GM13976 (cell line): Measurements from ENCODE around the gene PSMB1.

Experiments used
- DNase-seq: peaks from one replicate; pipeline ENCODE4 v3.0.0; 2012; ENCODE audit warnings: low spot score
- CTCF ChIP-seq: IDR thresholded peaks from 2 replicates; pipeline ENCODE4 v1.5.1; 2012; ENCODE audit warnings: borderline replicate concordance, mild to moderate bottlenecking; ENCODE audit not compliant: insufficient read depth; ENCODE audit errors: extremely low read depth, missing control alignments, control extremely low read depth
- in situ Hi-C: fragments of 300-500 bp; cut with MboI; formaldehyde crosslinking; loops from one replicate; pipeline ENCODE4 v1.12.0; 2022; ENCODE audit warnings: low sequenced_read_pairs, mixed read lengths, inconsistent platforms; ENCODE audit not compliant: unreplicated experiment

PSMB1 gene

GRCh38 chr6:170554796-170555137 lies 1.7 kb upstream of the PSMB1 start:
- DNase-seq: no peak
- no peak for TF ChIP-seq CTCF
- in situ Hi-C loops: no loop called here

- no peak for TF ChIP-seq CTCF
- peak; percentile 95 for DNase-seq
- in situ Hi-C loops: no loop called here
These were observed 1.1 kb upstream of the PSMB1 start, which contains the start of gene TBP for GRCh38 chr6:170554013-170554795. Gene TBP (plus strand): TSS chr6:170554369. CDS start chr6:170557030, 2,661 bp downstream.

GRCh38 chr6:170553534-170554012 lies 466 bp upstream of the PSMB1 start:
- peak; percentile 47 for DNase-seq
- TF ChIP-seq CTCF: no peak
- in situ Hi-C loops: no loop called here

GRCh38 chr6:170545405-170545804 lies 7.7 kb downstream of the PSMB1 start:
- in situ Hi-C loops: no loop called here
- DNase-seq: no peak

GRCh38 chr6:170542031-170542719 lies 10.9 kb downstream of the PSMB1 start:
- no peak for DNase-seq
- in situ Hi-C loops: no loop called here
- no peak for TF ChIP-seq CTCF

More at GRCh38 chr6:170545405-170545804, 7.7 kb downstream of the PSMB1 start:
- no peak for TF ChIP-seq CTCF

- no peak for TF ChIP-seq CTCF
- no peak for DNase-seq
- in situ Hi-C loops: no loop called here
These were observed 15.8 kb downstream of the PSMB1 start for GRCh38 chr6:170537329-170537728.
